Measurements from ENCODE around the gene TRIOBP. TPM values are rescaled to one million over a fixed set of nuclear protein-coding genes. Genes with fewer than 3 reads are reported as not detected.
A peak's percentile ranks its signal among the peaks of the same experiment; 100 is the strongest.

TRIOBP gene
- total RNA-seq, 4 donors from 2014 or later = 54.6 to 89.1 (median 83.6) TPM

DNA sequence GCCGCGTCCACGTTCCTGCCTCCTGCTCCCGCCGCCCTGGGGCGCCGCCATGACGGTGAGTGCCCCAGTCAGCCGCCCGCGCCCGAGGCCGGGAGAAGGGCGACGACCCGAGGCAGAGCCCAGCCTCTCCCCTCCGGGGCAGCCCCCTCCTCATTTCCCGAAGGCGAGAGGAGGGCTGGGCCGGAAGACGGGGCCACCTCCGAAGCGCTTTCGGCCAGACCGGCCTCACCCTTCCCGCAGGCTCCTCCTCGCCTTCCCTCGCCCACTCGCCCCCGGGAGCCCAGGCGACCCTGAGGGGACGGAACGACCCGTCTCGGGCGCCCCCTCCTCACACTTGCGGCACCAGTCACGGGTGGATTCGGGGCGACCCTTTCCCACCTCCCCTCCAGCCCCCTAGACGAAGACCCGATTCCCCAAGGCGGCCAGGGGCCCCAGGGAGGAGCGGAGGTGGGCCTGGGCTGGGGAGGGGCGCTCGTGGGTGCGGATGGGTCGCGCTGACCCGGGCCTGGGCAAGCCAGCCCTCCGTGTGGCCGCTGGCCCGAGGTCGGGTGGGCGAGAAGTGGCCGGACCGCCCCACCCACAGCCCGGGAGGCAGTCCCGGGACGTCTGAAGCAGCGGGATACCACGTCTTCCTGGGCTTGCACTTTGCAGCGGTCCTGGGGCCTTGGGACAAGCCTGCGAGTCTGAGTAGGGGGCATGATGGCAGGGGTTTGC, 49.7 kb downstream of the TRIOBP start:
- DNase-seq = peak in 1 of 3 donors; percentile 63
- Histone ChIP-seq H3K36me3 (no peaks in the 10 kb centered on the region), H3K27ac (peak overlapping the region; percentile 77 to 95 (median 91)), H3K4me1 (peaks cover 0 to 57% (median 14%) of the 10 kb centered on the region in 4 donors), H3K27me3 (no peaks in the 10 kb centered on the region), H3K9me3 (no peaks in the 10 kb centered on the region), H3K4me3 (peak overlapping the region; percentile 59 to 95 (median 90))
- TF ChIP-seq POLR2A (IDR thresholded peaks at IDR 0.05) = no peak
- TF ChIP-seq, protein P1, sequence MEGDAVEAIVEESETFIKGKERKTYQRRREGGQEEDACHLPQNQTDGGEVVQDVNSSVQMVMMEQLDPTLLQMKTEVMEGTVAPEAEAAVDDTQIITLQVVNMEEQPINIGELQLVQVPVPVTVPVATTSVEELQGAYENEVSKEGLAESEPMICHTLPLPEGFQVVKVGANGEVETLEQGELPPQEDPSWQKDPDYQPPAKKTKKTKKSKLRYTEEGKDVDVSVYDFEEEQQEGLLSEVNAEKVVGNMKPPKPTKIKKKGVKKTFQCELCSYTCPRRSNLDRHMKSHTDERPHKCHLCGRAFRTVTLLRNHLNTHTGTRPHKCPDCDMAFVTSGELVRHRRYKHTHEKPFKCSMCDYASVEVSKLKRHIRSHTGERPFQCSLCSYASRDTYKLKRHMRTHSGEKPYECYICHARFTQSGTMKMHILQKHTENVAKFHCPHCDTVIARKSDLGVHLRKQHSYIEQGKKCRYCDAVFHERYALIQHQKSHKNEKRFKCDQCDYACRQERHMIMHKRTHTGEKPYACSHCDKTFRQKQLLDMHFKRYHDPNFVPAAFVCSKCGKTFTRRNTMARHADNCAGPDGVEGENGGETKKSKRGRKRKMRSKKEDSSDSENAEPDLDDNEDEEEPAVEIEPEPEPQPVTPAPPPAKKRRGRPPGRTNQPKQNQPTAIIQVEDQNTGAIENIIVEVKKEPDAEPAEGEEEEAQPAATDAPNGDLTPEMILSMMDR (IDR thresholded peaks at IDR 0.05) = peak in 1 of 6 experiments; percentile 3

- Histone ChIP-seq H3K27me3 (no peaks in the 10 kb centered on the region), H3K4me1 (peaks cover 0 to 64% (median 16%) of the 10 kb centered on the region in 4 donors), H3K9me3 (no peaks in the 10 kb centered on the region), H3K36me3 (no peaks in the 10 kb centered on the region), H3K27ac (peak overlapping the region; percentile 77 to 95 (median 91)), H3K4me3 (peak overlapping the region; percentile 59 to 95 (median 90))
- no peak for TF ChIP-seq POLR2A (IDR thresholded peaks at IDR 0.05)
- TF ChIP-seq, protein P1 (IDR thresholded peaks at IDR 0.05) = no peak
- DNase-seq = peak in 1 of 3 donors; percentile 17
These were observed 50.3 kb downstream of the TRIOBP start for GRCh38 chr22:37747080-37747714.

GRCh38 chr22:37747715-37748100, 50.9 kb downstream of the TRIOBP start:
- Histone ChIP-seq H3K4me3 (peak overlapping the region in 3 of 4 donors; percentile 59 to 95 (median 88)), H3K27ac (peak overlapping the region in 3 of 4 donors; percentile 77 to 95 (median 90)), H3K36me3 (no peaks in the 10 kb centered on the region), H3K4me1 (peaks cover 0 to 64% (median 17%) of the 10 kb centered on the region in 4 donors), H3K27me3 (no peaks in the 10 kb centered on the region), H3K9me3 (no peaks in the 10 kb centered on the region)
- DNase-seq = no peak
- no peak for TF ChIP-seq POLR2A (IDR thresholded peaks at IDR 0.05)
- TF ChIP-seq, protein P1 (IDR thresholded peaks at IDR 0.05) = no peak

DNA sequence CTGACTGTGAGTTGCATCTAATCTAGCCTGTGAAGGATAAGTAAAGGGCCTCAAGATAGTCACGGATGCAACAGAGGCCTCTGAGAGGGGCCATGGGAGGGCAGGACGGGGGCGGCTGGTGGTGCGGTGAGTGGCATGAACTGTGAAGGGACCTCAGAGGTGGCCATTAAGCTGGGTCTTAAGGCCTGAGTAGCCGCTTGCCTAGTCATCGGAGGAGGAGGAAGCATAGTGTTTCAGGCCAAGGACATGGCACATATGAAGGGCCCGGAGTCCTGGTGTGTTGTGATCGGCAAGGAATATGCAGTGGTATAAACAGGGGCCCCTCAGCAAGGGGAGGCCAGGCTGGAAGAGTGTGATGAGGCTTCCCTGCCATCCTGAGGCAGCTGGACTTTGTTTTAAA, 51.8 kb downstream of the TRIOBP start:
- TF ChIP-seq, protein P1 (IDR thresholded peaks at IDR 0.05) = no peak
- TF ChIP-seq POLR2A (IDR thresholded peaks at IDR 0.05) = no peak
- DNase-seq = no peak
- Histone ChIP-seq H3K36me3 (peaks cover 0 to 3% (median 0%) of the 10 kb centered on the region in 3 donors), H3K4me3 (no peak overlapping the region), H3K9me3 (no peaks in the 10 kb centered on the region), H3K27ac (peak overlapping the region in 1 of 4 donors; percentile 39), H3K27me3 (no peaks in the 10 kb centered on the region), H3K4me1 (peaks cover 0 to 63% (median 17%) of the 10 kb centered on the region in 4 donors)

DNA sequence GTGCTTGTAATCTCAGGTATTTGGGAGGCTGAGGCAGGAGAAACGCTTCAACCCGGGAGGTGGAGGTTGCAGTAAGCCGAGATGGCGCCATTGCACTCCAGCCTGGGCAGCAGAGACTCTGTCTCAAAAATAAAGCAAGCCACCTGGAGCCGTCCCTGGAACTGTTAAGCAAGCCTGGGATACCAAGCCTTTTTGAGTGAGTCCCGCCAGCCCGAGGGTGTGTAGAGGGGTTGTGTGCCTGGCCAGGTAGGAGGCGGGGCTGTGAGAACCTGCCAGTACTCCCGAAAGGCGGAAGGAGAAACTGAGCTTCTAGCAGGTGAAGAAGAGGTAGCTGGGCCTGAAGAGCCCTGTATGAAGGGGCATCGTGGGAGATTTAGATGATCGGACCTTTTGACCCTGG, 52.4 kb downstream of the TRIOBP start:
- Histone ChIP-seq H3K9me3 (no peaks in the 10 kb centered on the region), H3K4me1 (peaks cover 0 to 65% (median 17%) of the 10 kb centered on the region in 4 donors), H3K27me3 (no peaks in the 10 kb centered on the region), H3K27ac (peak overlapping the region in 1 of 4 donors; percentile 39), H3K36me3 (peaks cover 0 to 8% (median 0%) of the 10 kb centered on the region in 3 donors), H3K4me3 (no peak overlapping the region)
- DNase-seq = no peak
- TF ChIP-seq, protein P1 (IDR thresholded peaks at IDR 0.05) = no peak
- no peak for TF ChIP-seq POLR2A (IDR thresholded peaks at IDR 0.05)

Data from Peyer's patch (tissue), 4 donors.